Endothelial cell (in vitro differentiated cells): ENCODE measurements around the gene SYNGR1. TPM values are rescaled to one million over a fixed set of nuclear protein-coding genes. Genes with fewer than 3 reads are reported as not detected.

Experiments used
- DNase-seq: peaks from one replicate; pipeline ENCODE4 v3.0.0; 2021; ENCODE audit warnings: low spot score
- H3K27ac Mint-ChIP-seq: one replicate; pipeline ENCODE4 v1.8.0; 2021; ENCODE audit warnings: mixed read lengths, inconsistent platforms; ENCODE audit not compliant: unreplicated experiment
- H3K27me3 Mint-ChIP-seq: one replicate; pipeline ENCODE4 v1.8.0; 2021; ENCODE audit warnings: mild to moderate bottlenecking, moderate library complexity, mixed read lengths, inconsistent platforms; ENCODE audit not compliant: unreplicated experiment
- H3K36me3 Mint-ChIP-seq: one replicate; pipeline ENCODE4 v1.8.0; 2021; ENCODE audit warnings: mild to moderate bottlenecking, low read depth, mixed read lengths, inconsistent platforms; ENCODE audit not compliant: unreplicated experiment
- H3K4me1 Mint-ChIP-seq: one replicate; pipeline ENCODE4 v1.8.0; 2021; ENCODE audit warnings: mild to moderate bottlenecking, mixed read lengths, inconsistent platforms; ENCODE audit not compliant: unreplicated experiment
- H3K4me3 Mint-ChIP-seq: one replicate; pipeline ENCODE4 v1.8.0; 2021; ENCODE audit warnings: mild to moderate bottlenecking, mixed read lengths, inconsistent platforms; ENCODE audit not compliant: unreplicated experiment
- H3K9me3 Mint-ChIP-seq: one replicate; pipeline ENCODE4 v1.8.0; 2021; ENCODE audit warnings: mixed read lengths, inconsistent platforms; ENCODE audit not compliant: unreplicated experiment
- total RNA-seq: library from RNA; stranded (reverse); fragmentation: NEBNext Ultra II Directional; extraction: Animal tissue kit (Norgen Biotek cat#: 25700); gene quantifications from one replicate; pipeline ENCODE4 v1.2.1, GENCODE V29; 2021; ENCODE audit not compliant: unreplicated experiment
- TF ChIP-seq, protein P1 (sequence below): fragments of 200-600 bp; sonication (generic); IDR thresholded peaks from one replicate; pipeline ENCODE4 v1.5.0; 2021; ENCODE audit warnings: antibody characterized with exemption; ENCODE audit not compliant: unreplicated experiment

Gene SYNGR1
- total RNA-seq, 1 donor from 2014 or later, result 2.9 TPM

DNA sequence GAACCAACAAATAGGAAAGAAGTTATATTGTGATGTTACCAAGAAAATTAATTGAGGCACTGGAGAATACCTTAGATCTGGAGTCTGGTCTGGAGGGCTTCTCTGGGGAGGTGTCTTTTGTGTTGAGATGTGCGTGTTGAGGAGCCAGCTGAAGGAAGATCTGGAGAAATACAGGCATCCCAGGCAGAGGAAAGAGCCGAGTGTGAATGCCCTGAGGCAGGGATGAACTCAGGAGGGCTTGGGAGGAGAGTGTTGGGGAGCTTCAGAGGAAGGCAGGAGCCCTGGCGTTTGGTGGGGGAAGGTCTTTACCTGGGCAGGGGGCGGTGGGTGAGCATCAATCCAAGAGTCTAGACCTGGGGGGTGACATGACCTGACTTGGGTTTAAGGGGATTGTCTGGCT is 13.1 kb downstream of the SYNGR1 start:
- H3K4me3 Mint-ChIP-seq, result peak overlapping the region; percentile 72
- no peak for DNase-seq
- TF ChIP-seq, protein P1, sequence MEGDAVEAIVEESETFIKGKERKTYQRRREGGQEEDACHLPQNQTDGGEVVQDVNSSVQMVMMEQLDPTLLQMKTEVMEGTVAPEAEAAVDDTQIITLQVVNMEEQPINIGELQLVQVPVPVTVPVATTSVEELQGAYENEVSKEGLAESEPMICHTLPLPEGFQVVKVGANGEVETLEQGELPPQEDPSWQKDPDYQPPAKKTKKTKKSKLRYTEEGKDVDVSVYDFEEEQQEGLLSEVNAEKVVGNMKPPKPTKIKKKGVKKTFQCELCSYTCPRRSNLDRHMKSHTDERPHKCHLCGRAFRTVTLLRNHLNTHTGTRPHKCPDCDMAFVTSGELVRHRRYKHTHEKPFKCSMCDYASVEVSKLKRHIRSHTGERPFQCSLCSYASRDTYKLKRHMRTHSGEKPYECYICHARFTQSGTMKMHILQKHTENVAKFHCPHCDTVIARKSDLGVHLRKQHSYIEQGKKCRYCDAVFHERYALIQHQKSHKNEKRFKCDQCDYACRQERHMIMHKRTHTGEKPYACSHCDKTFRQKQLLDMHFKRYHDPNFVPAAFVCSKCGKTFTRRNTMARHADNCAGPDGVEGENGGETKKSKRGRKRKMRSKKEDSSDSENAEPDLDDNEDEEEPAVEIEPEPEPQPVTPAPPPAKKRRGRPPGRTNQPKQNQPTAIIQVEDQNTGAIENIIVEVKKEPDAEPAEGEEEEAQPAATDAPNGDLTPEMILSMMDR, result no peak
- H3K4me1 Mint-ChIP-seq, result peaks cover 8% of the 10 kb centered on the region
- H3K36me3 Mint-ChIP-seq, result peaks cover 3% of the 10 kb centered on the region
- peaks cover 17% of the 10 kb centered on the region for H3K27me3 Mint-ChIP-seq
- no peak overlapping the region for H3K27ac Mint-ChIP-seq
- no peaks in the 10 kb centered on the region for H3K9me3 Mint-ChIP-seq

DNA sequence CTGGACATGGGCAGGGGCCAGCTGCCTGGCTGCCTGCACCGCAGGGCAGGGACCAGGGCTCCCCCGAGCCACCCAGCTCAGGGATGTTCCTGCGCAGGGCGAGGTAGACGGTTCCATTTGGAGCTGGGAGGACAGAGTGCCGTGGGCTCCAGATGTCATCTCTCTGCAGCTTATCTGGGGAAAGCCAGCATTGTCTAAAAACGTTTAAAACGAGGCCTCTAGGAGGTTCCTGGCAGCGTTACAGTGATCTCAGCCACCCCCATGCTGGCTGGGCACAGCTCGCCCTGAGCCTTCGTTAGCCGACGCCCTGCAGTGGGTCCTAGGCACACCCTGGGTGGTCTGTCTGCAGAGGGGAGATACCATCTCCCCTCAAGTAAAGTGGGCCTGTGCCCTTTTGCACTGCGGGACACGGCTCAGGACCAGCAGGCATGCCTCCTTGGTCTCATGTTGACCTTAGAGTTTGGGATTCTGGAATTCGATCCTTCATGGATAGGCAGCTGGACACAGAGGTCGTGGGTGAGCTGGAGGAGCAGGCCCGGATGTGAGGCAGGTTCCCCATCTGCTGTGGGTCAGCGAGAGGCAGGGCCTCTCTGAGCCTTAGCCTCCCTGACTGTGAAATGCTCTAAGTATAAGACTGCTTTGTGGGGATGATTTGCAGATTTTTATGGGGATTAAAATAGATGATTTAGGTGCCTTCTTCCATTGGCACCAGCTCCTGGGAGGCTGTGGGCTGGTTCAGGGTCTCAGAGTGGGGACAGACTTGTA is 14.1 kb downstream of the SYNGR1 start:
- peaks cover 3% of the 10 kb centered on the region for H3K36me3 Mint-ChIP-seq
- H3K4me3 Mint-ChIP-seq, result no peak overlapping the region
- no peak for DNase-seq
- no peaks in the 10 kb centered on the region for H3K9me3 Mint-ChIP-seq
- no peak overlapping the region for H3K27ac Mint-ChIP-seq
- H3K4me1 Mint-ChIP-seq, result peaks cover 8% of the 10 kb centered on the region
- peaks cover 16% of the 10 kb centered on the region for H3K27me3 Mint-ChIP-seq
- TF ChIP-seq, protein P1, result no peak

GRCh38 chr22:39364714-39365491 is 15.1 kb downstream of the SYNGR1 start:
- Mint-ChIP-seq H3K27me3 (peaks cover 16% of the 10 kb centered on the region), H3K4me3 (no peak overlapping the region), H3K36me3 (peaks cover 3% of the 10 kb centered on the region), H3K9me3 (no peaks in the 10 kb centered on the region), H3K4me1 (peaks cover 8% of the 10 kb centered on the region), H3K27ac (no peak overlapping the region)
- TF ChIP-seq, protein P1, result no peak
- no peak for DNase-seq

DNA sequence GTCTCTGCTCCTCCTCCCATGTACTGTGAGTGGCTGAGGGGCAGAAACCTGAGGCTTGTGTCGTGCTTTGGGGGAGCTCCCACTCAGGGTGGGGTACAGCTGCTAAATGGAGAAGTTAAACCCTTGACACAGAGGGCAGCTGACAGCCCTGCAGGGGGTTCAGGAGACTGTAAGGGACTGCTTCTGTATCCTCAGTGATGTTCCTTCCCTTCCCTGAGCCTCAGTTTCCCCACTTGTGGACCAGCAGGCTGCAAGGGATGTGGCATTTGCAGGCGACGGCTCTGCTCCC is 15.6 kb downstream of the SYNGR1 start:
- Mint-ChIP-seq H3K27me3 (peaks cover 14% of the 10 kb centered on the region), H3K27ac (no peak overlapping the region), H3K4me3 (no peak overlapping the region), H3K4me1 (peaks cover 8% of the 10 kb centered on the region), H3K9me3 (no peaks in the 10 kb centered on the region), H3K36me3 (peaks cover 3% of the 10 kb centered on the region)
- TF ChIP-seq, protein P1, result no peak
- DNase-seq, result no peak

DNA sequence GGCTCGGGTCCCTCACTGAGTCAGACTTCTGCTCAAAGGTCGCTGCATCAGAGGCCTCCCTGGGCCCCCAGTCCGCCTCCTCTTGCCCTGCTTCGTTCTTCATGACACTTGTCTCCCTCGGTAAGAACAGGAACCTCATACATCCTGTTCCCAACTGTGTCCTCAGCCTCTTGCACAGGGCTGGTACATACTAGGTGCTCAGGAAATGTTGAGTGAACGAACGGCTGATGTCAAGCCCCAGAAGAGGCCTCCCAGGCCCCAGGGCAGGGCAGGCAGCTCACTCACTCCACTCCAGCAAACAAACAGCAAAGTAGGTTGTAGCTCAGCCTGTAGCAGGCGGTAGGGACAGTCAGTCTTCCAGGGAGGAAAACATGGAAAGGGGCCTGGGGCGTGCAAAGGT is 17.2 kb downstream of the SYNGR1 start:
- no peak overlapping the region for H3K4me3 Mint-ChIP-seq
- TF ChIP-seq, protein P1, result no peak
- H3K4me1 Mint-ChIP-seq, result peaks cover 8% of the 10 kb centered on the region
- peaks cover 8% of the 10 kb centered on the region for H3K27me3 Mint-ChIP-seq
- peaks cover 3% of the 10 kb centered on the region for H3K36me3 Mint-ChIP-seq
- DNase-seq, result no peak
- H3K9me3 Mint-ChIP-seq, result no peaks in the 10 kb centered on the region
- no peak overlapping the region for H3K27ac Mint-ChIP-seq
